HG03558 (cell line): ENCODE results near the gene NF1.
"Not testable (repeated sequence)": the region's sequence is repeated elsewhere in the genome, so short reads cannot be mapped to it uniquely, and the experiment has no call there.

Experiments used
- ATAC-seq: cut with Tn5 transposase; IDR thresholded peaks from one replicate; pipeline ENCODE4 v1.9.1; 2021; ENCODE audit warnings: moderate number of reproducible peaks; ENCODE audit not compliant: unreplicated experiment; ENCODE audit errors: extremely low read depth

NF1 gene

GRCh38 chr17:31374503-31374902, 279.7 kb downstream of the NF1 start:
- no peak for ATAC-seq

DNA sequence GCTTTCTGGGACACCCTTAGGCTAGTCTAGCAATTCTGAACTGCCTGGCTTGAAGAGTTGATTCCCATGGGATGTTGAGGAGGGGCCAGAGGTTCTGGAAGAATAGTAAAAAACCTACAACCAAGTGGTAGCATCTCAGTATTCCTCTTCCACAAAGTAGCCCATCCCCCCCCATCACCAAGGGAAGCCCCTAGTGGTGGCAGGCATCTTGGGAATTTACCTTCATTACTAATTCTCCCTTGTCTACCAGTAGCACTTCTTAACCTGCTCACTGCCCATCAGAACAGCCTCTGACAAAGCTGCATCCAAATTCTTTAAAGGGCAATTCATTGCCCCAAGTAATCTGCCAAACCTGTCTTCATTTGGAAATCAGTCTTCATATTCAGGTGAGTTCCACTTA, 283.9 kb downstream of the NF1 start:
- ATAC-seq: no peak

DNA sequence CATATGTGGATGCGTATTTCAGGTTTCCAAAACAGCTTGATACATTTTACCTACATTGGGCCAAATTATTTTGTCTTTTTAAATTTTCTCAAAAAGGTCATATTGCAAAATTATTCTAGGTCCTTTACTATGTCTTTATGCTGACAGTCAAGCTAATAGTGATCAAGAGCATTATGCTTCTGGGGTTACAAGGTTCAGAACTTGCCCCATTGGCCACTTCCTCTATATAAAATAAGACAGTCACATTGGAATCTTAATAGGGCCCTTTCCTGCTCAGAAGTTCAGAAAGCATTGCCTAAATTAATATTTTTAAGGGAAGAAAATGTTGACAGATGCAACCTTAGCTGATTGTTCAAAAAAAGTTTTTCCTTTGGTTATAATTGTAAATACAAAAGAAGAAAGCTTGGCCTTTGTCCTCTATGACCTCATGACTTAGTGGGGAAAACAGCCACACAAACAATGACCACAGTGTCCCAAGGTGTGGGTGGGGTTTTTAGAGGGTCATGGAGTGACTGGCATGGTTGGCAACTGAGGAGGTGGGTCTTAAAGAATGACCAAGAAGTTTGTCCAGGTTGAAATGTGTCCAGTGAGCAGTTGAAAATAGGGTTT, 284.9 kb downstream of the NF1 start:
- ATAC-seq: no peak

DNA sequence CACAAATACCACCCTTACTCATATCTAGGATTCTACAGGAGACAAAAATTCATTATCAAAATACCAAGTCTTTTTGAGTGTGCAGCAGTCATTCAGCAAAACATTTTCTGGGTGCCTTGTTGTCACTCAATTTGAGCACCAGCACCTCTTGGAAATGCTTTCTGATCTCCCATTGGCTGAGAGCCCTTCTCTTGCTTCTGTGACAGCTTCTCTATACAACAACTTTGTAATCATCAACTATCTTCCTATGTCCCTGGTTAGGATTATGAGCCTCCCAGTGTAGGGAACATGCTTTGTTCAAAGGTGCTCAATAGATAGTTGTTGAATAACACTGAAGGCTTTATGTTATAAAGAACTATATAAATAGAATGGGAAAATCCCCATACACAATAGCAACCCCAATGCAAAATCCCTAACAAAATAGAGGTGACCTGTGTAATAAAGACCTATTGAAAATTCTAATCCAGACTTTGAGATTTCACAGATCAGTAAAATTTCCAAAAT, 286.4 kb downstream of the NF1 start:
- no peak for ATAC-seq

- ATAC-seq: not testable (repeated sequence)
These were observed 288.0 kb downstream of the NF1 start for GRCh38 chr17:31382668-31383275.

- not testable (repeated sequence) for ATAC-seq
These were observed 288.7 kb downstream of the NF1 start for GRCh38 chr17:31383488-31383887.

DNA sequence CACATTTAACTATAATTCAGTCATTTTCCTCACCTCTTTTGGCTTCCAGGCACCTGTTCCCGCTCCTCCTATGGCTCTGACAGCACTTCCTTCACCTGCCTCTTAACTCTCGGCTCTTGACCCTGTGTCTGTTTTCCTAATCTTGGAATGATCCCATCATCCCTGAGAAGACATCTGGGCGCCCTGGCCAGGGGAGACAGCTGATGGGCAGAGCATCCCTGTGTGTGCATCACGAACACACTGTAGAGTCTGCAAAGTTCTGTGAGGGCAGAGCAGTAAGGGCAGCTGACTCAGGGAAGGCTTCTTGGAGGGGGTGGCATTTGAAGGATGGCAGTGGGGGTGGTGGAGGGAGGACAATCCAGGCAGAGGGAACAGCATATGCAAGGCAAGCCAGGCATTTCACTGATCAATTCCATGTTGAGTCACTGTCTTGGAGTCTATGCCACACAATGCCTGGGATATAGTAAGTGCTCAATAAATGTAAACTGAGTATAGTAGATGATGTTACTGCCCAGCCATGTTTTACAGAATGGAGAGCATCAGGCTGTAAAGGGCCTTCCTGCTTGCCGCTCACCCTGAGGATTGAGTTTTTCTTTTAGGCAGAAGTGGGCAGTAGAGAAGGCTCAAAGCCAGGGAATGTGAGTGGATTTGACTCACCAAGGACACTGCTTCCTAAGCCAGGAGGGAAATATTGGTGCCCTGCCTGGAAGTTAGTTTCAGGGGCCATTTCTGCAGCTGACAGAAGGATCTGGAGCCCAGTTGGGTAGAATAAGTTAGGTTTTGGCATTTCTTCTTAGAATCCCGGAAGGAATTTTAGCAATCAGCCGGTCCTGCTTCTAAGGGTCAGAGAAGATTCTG, 290.9 kb downstream of the NF1 start:
- no peak for ATAC-seq

DNA sequence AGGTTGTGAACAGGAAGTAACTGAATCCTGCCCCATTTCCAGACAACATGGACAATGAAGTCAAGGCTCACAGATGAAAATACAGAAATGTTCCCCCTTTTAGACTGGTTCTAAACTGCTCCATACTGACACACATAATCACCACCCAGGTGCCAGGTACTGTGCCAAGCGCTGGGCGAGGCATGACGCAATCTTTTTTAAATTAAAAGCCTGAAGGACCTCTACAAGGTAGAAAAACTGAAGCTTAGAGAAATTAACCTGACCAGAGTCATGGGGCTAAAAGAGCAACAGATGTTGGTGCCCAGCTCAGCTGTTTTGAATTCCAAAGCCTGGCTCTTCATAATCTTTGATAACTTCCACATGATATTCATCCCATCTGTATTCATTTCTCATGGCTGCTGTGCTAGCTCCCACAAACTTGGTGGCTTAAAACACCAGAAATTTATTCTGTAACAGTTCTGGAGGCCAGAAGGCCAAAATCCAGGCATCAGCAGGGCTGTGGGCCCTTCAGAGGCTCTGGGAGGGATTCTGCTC, 291.8 kb downstream of the NF1 start:
- ATAC-seq: no peak

GRCh38 chr17:31387438-31387837, 292.7 kb downstream of the NF1 start:
- no peak for ATAC-seq

DNA sequence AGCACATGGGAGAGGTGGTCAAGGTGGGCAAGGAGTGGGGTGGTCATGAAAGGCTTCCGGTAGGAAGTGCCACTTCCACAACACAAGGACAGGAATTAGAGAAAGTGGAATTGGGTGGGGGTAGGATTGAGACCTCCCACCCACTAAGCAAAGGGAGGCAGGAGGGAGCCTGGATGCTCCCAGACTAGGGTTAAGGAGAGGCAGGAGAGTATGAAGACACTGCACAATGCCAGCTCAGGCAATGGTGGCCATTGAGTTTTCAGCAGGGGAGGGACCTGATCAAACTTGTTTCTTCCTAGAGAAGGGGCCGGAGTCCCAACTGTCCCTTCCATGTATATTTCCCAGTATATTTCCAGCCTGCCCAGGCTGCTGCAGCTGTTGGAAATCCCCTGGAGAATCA, 293.6 kb downstream of the NF1 start:
- ATAC-seq: no peak

DNA sequence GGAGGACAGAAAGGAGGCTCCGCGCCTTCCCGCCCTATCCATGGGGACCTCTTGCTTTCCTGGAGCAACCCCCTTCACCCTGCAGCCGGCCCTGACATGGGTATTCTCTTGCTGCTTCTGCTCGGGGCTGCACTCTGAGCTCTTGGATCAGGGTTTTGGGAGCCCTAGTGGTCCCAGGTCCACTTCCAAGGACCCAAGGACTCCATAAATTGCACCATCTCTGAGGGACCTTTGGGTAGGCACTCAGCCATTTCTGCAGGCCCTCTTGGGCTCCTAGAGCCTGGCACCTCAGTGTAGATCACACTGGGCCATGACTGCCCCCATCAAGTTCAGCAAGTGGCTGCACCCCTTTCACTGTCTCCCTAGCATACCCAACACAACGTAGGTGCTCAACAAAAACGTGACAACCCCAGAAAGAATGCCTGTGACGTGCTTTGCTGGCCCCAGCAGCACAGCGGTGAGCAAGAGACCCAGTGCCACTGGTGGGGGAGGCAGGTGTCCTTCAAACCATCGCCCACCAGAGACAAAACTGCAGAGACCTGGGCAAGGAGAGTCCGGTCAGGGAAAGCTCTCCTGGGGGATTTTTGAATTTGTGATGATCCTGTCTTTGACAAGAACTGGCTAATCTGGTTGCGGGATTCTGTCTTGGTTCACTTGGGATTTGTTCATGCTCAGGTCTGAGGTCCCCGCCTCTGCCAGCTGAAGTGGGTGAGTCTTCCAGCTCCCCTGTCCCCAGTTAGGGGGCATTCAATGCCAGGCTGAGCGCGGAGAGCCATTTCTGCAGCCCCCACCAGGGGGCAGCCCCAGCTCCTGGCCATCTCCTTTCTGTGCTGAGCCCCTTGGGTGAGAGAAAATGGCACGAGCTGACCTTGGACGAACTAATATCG, 294.2 kb downstream of the NF1 start:
- ATAC-seq: no peak

- no peak for ATAC-seq
These were observed 295.0 kb downstream of the NF1 start for GRCh38 chr17:31389657-31390381.

DNA sequence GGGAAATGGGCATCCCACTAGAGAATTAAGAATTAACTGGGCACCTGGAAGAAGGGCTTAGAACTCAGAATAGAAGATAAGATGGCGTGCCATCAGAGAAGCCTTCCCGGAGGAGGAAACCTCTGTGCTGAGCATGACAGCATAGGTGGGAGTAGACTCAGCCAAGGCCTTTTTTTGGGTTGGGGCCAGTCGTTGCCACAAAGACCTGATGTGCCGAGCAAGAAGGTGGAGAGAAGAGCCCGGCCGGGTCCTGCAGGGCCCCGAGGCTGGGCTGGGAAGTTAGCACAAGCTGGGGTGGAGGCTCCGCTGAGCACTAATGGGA, 295.6 kb downstream of the NF1 start:
- ATAC-seq: no peak

- ATAC-seq: no peak
These were observed 296.1 kb downstream of the NF1 start for GRCh38 chr17:31390748-31391495.

DNA sequence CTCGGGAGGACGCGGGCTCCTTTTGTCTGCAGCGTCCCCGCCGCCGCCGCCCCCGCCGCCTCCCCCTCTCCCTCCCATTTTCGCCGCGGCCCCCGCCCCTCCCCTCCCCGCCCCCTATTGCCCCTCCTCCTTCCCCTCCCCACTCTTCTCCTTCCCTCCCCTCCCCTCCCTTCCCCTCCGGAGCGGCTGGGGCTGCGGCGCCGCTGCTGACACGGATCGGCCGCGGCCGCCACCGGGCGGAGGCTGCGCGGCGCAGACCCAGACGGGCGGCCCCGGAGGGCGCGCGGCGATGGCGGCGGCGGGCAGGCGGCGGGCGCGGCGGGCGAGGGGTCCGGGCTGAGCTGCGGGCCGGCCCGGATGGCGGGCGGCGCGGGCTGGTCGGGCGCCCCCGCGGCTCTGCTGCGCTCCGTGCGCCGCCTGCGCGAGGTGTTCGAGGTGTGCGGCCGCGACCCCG, 296.7 kb downstream of the NF1 start, which contains the start of gene RAB11FIP4:
RAB11FIP4 (plus strand) TSS at position 180 of the 454 bp plus-strand sequence; CDS start at position 358, 178 bp downstream.
- no peak for ATAC-seq

DNA sequence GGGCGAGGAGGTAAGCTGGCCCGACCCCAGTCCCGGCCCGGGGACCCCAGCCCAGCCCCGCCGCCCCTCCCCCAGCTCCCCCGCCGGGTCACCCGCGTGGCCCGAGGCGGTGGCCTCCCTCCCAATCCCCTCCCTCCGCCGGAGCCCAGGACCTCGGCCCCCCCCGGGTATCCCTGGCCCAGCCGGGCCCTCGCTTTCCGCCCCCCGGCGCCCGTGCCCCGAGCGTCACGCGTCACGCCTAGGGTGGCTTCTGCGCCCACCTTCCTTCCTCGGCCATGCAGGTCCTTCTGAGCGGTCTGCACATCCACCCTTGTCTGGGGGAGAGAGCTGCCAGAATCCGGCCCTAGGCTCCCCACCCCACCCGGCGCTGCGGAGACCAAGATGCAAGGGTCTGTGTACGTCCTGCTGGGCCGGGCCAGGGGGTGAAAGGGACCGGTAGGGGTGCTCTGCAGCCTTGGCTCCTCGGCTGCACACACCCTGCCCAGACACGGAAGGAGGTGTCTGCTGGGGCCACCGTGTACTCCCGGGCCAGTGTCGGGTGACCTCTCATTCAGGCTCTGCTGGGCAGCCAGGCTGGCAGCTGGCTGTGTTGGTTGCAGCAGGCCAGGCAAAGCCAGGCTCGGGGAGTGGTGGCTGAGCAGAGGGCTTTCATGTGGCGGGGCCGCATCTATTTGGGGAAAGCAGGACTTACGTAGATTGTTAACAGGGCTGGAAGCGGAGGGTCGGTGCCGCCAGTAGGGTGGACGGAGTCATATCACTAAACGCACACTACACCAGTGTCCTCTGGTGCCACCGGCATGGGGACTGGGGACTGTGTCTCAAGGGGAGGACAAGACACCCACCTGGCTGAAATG, 297.5 kb downstream of the NF1 start:
- ATAC-seq: no peak

GRCh38 chr17:31392856-31393748, 298.3 kb downstream of the NF1 start:
- no peak for ATAC-seq
